Caco-2 (cell line): ENCODE measurements around the gene MAPK12. TPM values are rescaled to one million over a fixed set of nuclear protein-coding genes. Genes with fewer than 3 reads are reported as not detected.

Source experiments
- BruUV-seq: library from RNA; stranded (reverse); fragments of 400-500 nt; replicated peaks from 2 replicates; lab custom pipeline; 2021; lab: Mats Ljungman, UMichigan
- CTCF ChIA-PET: fragments of 300-600 bp; sonication (Branson Sonifier 250); formaldehyde crosslinking; loops from one replicate; lab custom pipeline; 2022; ENCODE audit warnings: antibody characterized with exemption; lab: Charles Lee
- POLR2A ChIA-PET: fragments of 300-600 bp; sonication (Branson Sonifier 250); formaldehyde crosslinking; loops from one replicate; lab custom pipeline; 2022; ENCODE audit warnings: antibody characterized with exemption; lab: Charles Lee
- DNase-seq, 2 experiments: peaks; one replicate each; pipeline versions ENCODE4 v3.0.0 to v3.0.0-alpha.2; 2020 to 2022
- H3K27me3 ChIP-seq: replicated peaks from 2 replicates; pipeline ENCODE4 v1.6.0; 2011; ENCODE audit warnings: low read length; ENCODE audit not compliant: control insufficient read depth, insufficient read depth
- H3K36me3 ChIP-seq: 2 replicates; pipeline ENCODE4 v1.5.1; 2011; ENCODE audit warnings: low read length; ENCODE audit not compliant: control insufficient read depth, insufficient read depth
- H3K4me1 ChIP-seq: fragments of 250-450 bp; sonication (Bioruptor Pico); 2 replicates; pipeline ENCODE4 v1.5.1; 2020; ENCODE audit warnings: mild to moderate bottlenecking
- H3K4me3 ChIP-seq: 2 replicates; pipeline ENCODE4 v1.5.1; 2011; ENCODE audit warnings: low read depth, mild to moderate bottlenecking, control low read depth, low read length
- H3K9me3 ChIP-seq: fragments of 250-450 bp; sonication (Bioruptor Pico); 2 replicates; pipeline ENCODE4 v1.5.1; 2020; ENCODE audit warnings: mild to moderate bottlenecking, moderate library complexity
- H3K27ac Mint-ChIP-seq: one replicate; pipeline ENCODE4 v1.8.0; 2022; ENCODE audit warnings: mixed read lengths; ENCODE audit not compliant: unreplicated experiment
- H3K27me3 Mint-ChIP-seq: one replicate; pipeline ENCODE4 v1.8.0; 2022; ENCODE audit warnings: mixed read lengths; ENCODE audit not compliant: insufficient read depth, unreplicated experiment
- H3K36me3 Mint-ChIP-seq: one replicate; pipeline ENCODE4 v1.8.0; 2022; ENCODE audit warnings: mild to moderate bottlenecking, mixed read lengths; ENCODE audit not compliant: insufficient read depth, unreplicated experiment
- H3K4me1 Mint-ChIP-seq: one replicate; pipeline ENCODE4 v1.8.0; 2022; ENCODE audit warnings: low read depth, mixed read lengths; ENCODE audit not compliant: unreplicated experiment
- H3K4me3 Mint-ChIP-seq: one replicate; pipeline ENCODE4 v1.8.0; 2022; ENCODE audit warnings: mild to moderate bottlenecking, moderate library complexity, mixed read lengths; ENCODE audit not compliant: unreplicated experiment
- H3K9me3 Mint-ChIP-seq: one replicate; pipeline ENCODE4 v1.8.0; 2022; ENCODE audit warnings: mixed read lengths; ENCODE audit not compliant: unreplicated experiment
- intact Hi-C: fragments of 100-400 bp; cut with micrococcal nuclease; formaldehyde crosslinking; loops from one replicate; pipeline ENCODE4 v1.10.0; 2022; ENCODE audit not compliant: unreplicated experiment
- total RNA-seq: library from RNA; stranded (reverse); gene quantifications from 2 replicates; pipeline ENCODE4 v1.2.3, GENCODE V29; 2022
- TF ChIP-seq, protein P1 (sequence below), 2 experiments: fragments of 200-600 bp in 1 of 2; IDR thresholded peaks; 1 replicate in 1 of 2; 2 replicates in 1 of 2; pipeline versions ENCODE4 v1.5.1 to v1.8.0; 2011 to 2022; ENCODE audit warnings: antibody characterized with exemption in 1 of 2, control low read depth in 1 of 2, inconsistent platforms in 1 of 2, low read depth in 1 of 2, low read length in 1 of 2, mild to moderate bottlenecking in 1 of 2, moderate library complexity in 1 of 2; ENCODE audit not compliant: insufficient read depth in 1 of 2, severe bottlenecking in 1 of 2, unreplicated experiment in 1 of 2

MAPK12 gene
- total RNA-seq, 1 experiment from 2014 or later: 37.4 TPM

DNA sequence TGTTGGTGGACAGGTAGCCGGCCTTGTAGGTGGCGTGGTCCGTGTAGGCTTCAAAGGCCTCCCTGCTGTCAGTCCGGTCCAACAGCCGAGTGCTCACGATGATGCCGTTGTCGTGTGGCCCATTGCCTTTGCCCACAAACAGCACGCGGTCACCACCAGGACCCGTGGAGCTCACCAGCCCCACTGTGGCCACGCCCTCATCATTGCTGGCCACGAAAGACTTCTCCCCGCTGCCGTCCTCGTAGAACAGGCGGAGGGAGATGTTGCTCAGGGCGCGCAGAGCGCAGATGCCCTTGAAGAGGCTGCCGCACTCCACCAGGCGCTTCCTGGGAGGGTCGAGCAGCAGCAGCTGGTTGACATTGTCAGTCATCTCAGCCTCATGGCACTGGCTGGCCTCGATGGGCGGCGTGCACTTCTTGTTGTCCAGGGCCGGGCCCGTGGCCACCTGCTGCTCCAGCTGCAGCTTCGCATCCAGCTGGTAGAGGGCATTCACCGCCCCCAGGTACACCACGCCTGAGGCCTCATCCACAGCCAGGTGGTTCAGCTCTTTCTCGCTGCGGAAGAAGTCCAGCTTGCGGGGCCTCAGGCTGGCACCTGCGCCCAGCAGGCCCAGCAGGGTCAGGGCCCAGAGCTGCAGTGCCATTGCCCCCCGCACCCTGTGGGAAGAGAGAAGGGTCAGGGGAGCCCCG lies 28.6 kb upstream of the MAPK12 start:
- no peaks in the 10 kb centered on the region for H3K9me3 Mint-ChIP-seq
- no peaks in the 10 kb centered on the region for H3K27me3 ChIP-seq
- H3K9me3 ChIP-seq: no peaks in the 10 kb centered on the region
- peaks cover 9% of the 10 kb centered on the region for H3K36me3 ChIP-seq
- H3K36me3 Mint-ChIP-seq: peaks cover 39% of the 10 kb centered on the region
- no peak for DNase-seq
- ChIA-PET CTCF (interaction anchor here (0.6 kb wide), 1 partner anchor 212 kb away, joined by 4 read pairs; no protein-coding TSS in a partner anchor), POLR2A (interaction anchor here (0.7 kb wide), 1 partner anchor 10 kb away, joined by 5 read pairs; no protein-coding TSS in a partner anchor)
- H3K27ac Mint-ChIP-seq: peak overlapping the region; percentile 90
- peaks cover 7% of the 10 kb centered on the region for H3K4me1 Mint-ChIP-seq
- BruUV-seq: TSS peak; percentile 14
- H3K4me1 ChIP-seq: peaks cover 23% of the 10 kb centered on the region
- intact Hi-C loops: no loop called here
- H3K27me3 Mint-ChIP-seq: no peaks in the 10 kb centered on the region
- TF ChIP-seq, protein P1, sequence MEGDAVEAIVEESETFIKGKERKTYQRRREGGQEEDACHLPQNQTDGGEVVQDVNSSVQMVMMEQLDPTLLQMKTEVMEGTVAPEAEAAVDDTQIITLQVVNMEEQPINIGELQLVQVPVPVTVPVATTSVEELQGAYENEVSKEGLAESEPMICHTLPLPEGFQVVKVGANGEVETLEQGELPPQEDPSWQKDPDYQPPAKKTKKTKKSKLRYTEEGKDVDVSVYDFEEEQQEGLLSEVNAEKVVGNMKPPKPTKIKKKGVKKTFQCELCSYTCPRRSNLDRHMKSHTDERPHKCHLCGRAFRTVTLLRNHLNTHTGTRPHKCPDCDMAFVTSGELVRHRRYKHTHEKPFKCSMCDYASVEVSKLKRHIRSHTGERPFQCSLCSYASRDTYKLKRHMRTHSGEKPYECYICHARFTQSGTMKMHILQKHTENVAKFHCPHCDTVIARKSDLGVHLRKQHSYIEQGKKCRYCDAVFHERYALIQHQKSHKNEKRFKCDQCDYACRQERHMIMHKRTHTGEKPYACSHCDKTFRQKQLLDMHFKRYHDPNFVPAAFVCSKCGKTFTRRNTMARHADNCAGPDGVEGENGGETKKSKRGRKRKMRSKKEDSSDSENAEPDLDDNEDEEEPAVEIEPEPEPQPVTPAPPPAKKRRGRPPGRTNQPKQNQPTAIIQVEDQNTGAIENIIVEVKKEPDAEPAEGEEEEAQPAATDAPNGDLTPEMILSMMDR (IDR thresholded peaks at IDR 0.05; ENCODE audit: insufficient read depth in 1 of 2, low read depth in 1 of 2, low read length in 1 of 2, severe bottlenecking in 1 of 2, unreplicated experiment in 1 of 2): no peak
- no peak overlapping the region for H3K4me3 Mint-ChIP-seq
- no peak overlapping the region for H3K4me3 ChIP-seq

DNA sequence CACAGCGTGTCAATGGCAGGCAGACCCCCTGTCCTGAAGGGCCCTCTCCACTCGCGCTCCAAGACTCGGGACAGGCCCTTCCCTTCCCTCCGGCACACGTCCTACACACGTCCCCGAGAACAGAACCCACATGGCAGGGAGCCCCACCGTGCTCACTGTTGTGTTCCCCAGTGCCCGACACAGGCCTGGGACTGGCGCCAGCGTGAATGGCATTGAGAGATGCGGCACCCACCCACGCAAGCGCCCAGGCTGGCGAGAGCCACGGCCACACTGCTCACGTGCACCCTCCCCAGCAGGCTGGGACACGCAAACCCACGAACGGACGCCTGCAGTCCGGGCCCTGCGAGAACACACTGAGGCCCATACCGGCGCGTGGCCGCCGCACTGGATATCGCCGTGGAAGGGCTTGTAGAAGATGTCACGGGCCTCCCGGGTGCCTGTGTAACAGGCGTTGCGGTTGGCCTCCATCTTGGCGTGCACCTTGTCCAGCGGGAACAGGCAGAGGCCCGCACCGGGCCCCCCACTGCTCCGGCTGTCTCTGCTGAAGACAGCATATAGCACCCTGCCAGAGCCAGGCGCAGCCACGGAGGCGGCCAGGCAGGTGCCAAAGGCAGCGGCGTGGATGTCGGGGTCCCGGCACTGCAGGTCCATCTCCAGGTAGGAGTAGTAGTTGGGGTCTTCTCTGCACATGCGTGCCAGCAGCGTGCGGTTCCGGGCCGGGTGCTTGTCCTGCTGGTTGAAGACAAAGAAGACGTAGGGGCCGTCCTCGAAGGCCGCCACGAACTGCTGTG lies 27.9 kb upstream of the MAPK12 start:
- no peak for DNase-seq
- BruUV-seq: no TSS peak
- peaks cover 16% of the 10 kb centered on the region for H3K4me1 ChIP-seq
- H3K36me3 ChIP-seq: peaks cover 6% of the 10 kb centered on the region
- Mint-ChIP-seq H3K27ac (no peak overlapping the region), H3K4me1 (peaks cover 7% of the 10 kb centered on the region), H3K36me3 (peaks cover 47% of the 10 kb centered on the region), H3K4me3 (no peak overlapping the region), H3K27me3 (no peaks in the 10 kb centered on the region), H3K9me3 (no peaks in the 10 kb centered on the region)
- POLR2A ChIA-PET: interaction anchor here (0.6 kb wide), 1 partner anchor 41 kb away, joined by 4 read pairs; no protein-coding TSS in a partner anchor
- intact Hi-C loops: no loop called here
- H3K27me3 ChIP-seq: no peaks in the 10 kb centered on the region
- no peak overlapping the region for H3K4me3 ChIP-seq
- CTCF ChIA-PET: no interaction called here
- TF ChIP-seq, protein P1 (IDR thresholded peaks at IDR 0.05; ENCODE audit: insufficient read depth in 1 of 2, low read depth in 1 of 2, low read length in 1 of 2, severe bottlenecking in 1 of 2, unreplicated experiment in 1 of 2): no peak
- no peaks in the 10 kb centered on the region for H3K9me3 ChIP-seq

DNA sequence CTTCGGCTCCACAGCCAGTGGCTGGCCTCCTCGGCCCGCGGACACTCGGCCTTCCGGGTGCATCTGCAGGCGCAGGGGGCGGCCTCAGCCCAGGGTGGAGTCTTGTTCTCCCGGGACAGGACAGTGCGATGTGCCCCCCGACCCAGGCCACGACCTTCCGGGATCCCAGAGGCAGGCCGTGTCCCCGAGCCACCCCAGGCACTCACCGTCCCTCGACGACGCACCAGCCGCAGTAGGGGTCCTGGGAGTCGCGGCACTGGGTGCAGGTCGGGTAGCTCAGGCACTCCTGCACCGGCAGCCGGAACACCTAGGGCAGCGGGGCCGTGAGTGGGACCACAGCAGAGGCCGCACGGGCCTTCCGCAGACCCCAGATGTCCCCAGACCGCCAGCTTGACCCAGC lies 26.2 kb upstream of the MAPK12 start:
- H3K36me3 ChIP-seq: peaks cover 6% of the 10 kb centered on the region
- DNase-seq: no peak
- POLR2A ChIA-PET: no interaction called here
- no peaks in the 10 kb centered on the region for H3K27me3 ChIP-seq
- H3K4me1 ChIP-seq: peaks cover 11% of the 10 kb centered on the region
- no TSS peak for BruUV-seq
- no peak overlapping the region for H3K4me3 Mint-ChIP-seq
- H3K27ac Mint-ChIP-seq: no peak overlapping the region
- intact Hi-C loops: no loop called here
- CTCF ChIA-PET: no interaction called here
- H3K9me3 Mint-ChIP-seq: no peaks in the 10 kb centered on the region
- H3K27me3 Mint-ChIP-seq: no peaks in the 10 kb centered on the region
- H3K4me1 Mint-ChIP-seq: peaks cover 4% of the 10 kb centered on the region
- no peaks in the 10 kb centered on the region for H3K9me3 ChIP-seq
- H3K36me3 Mint-ChIP-seq: peaks cover 52% of the 10 kb centered on the region
- no peak overlapping the region for H3K4me3 ChIP-seq
- TF ChIP-seq, protein P1 (IDR thresholded peaks at IDR 0.05; ENCODE audit: insufficient read depth in 1 of 2, low read depth in 1 of 2, low read length in 1 of 2, severe bottlenecking in 1 of 2, unreplicated experiment in 1 of 2): no peak
